Neutrophil (primary cell): Measurements from ENCODE around the gene TMED9.

Experiments
- H3K27ac ChIP-seq: fragments of 200-600 bp; sonication (generic); 2 replicates; pipeline ENCODE4 v1.5.1; 2016; ENCODE audit warnings: mild to moderate bottlenecking, moderate library complexity
- H3K27me3 ChIP-seq: fragments of 200-600 bp; sonication (generic); 2 replicates; pipeline ENCODE4 v1.6.0; 2016; ENCODE audit warnings: mild to moderate bottlenecking
- H3K36me3 ChIP-seq: fragments of 200-600 bp; sonication (generic); 2 replicates; pipeline ENCODE4 v1.5.1; 2017
- H3K4me1 ChIP-seq, 2 experiments: fragments of 200-600 bp in 1 of 2; sonication (generic) in 1 of 2; 1 replicate in 1 of 2; 2 replicates in 1 of 2; pipeline versions ENCODE4 v1.5.1 to v1.6.1; 2013 to 2016; ENCODE audit warnings: low read depth in 1 of 2, low read length in 1 of 2, mild to moderate bottlenecking in 1 of 2, moderate library complexity in 1 of 2; ENCODE audit not compliant: control insufficient read depth in 1 of 2, insufficient read depth in 1 of 2
- H3K4me3 ChIP-seq, 2 experiments: fragments of 200-600 bp in 1 of 2; sonication (generic) in 1 of 2; 1 replicate in 1 of 2; 2 replicates in 1 of 2; pipeline ENCODE4 v1.5.1; 2013 to 2016; ENCODE audit warnings: low read depth in 1 of 2, low read length in 1 of 2, mild to moderate bottlenecking in 1 of 2, moderate library complexity in 1 of 2
- H3K9me3 ChIP-seq: fragments of 200-600 bp; sonication (generic); 2 replicates; pipeline ENCODE4 v1.5.1; 2016
- CTCF ChIP-seq: fragments of 200-600 bp; sonication (generic); IDR thresholded peaks from 2 replicates; pipeline ENCODE4 v1.5.1; 2016; ENCODE audit warnings: antibody characterized with exemption

TMED9 gene

DNA sequence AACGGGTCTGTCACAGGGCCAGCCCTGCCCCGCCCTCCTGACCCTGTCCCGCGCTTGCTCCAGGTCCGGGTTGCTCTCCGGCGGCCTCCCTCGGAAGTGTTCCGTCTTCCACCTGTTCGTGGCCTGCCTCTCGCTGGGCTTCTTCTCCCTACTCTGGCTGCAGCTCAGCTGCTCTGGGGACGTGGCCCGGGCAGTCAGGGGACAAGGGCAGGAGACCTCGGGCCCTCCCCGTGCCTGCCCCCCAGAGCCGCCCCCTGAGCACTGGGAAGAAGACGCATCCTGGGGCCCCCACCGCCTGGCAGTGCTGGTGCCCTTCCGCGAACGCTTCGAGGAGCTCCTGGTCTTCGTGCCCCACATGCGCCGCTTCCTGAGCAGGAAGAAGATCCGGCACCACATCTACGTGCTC lies 12.1 kb downstream of the TMED9 start:
- Histone ChIP-seq H3K27me3 (no peaks in the 10 kb centered on the region), H3K27ac (no peak overlapping the region), H3K4me3 (no peak overlapping the region), H3K36me3 (peaks cover 3% of the 10 kb centered on the region), H3K4me1 (peaks cover 10 to 13% of the 10 kb centered on the region in 2 experiments), H3K9me3 (no peaks in the 10 kb centered on the region)
- TF ChIP-seq CTCF: no peak

- Histone ChIP-seq H3K4me1 (peaks cover 10 to 11% of the 10 kb centered on the region in 2 experiments), H3K36me3 (peaks cover 9% of the 10 kb centered on the region), H3K27ac (no peak overlapping the region), H3K27me3 (no peaks in the 10 kb centered on the region), H3K4me3 (no peak overlapping the region), H3K9me3 (no peaks in the 10 kb centered on the region)
- TF ChIP-seq CTCF: no peak
These were observed 12.7 kb downstream of the TMED9 start for GRCh38 chr5:177604656-177605055.

GRCh38 chr5:177605078-177605477 lies 13.1 kb downstream of the TMED9 start:
- Histone ChIP-seq H3K36me3 (peaks cover 13% of the 10 kb centered on the region), H3K4me3 (no peak overlapping the region), H3K4me1 (peaks cover 9 to 11% of the 10 kb centered on the region in 2 experiments), H3K9me3 (no peaks in the 10 kb centered on the region), H3K27me3 (no peaks in the 10 kb centered on the region), H3K27ac (no peak overlapping the region)
- TF ChIP-seq CTCF: no peak

- no peaks in the 10 kb centered on the region for H3K27me3 ChIP-seq
- no peak overlapping the region for H3K4me3 ChIP-seq
- peaks cover 18% of the 10 kb centered on the region for H3K36me3 ChIP-seq
- TF ChIP-seq CTCF: no peak
- no peak overlapping the region for H3K27ac ChIP-seq
- H3K9me3 ChIP-seq: no peaks in the 10 kb centered on the region
- H3K4me1 ChIP-seq: peaks cover 3 to 5% of the 10 kb centered on the region in 2 experiments
These were observed 13.7 kb downstream of the TMED9 start for GRCh38 chr5:177605667-177606066.

- no peaks in the 10 kb centered on the region for H3K27me3 ChIP-seq
- TF ChIP-seq CTCF: no peak
- H3K27ac ChIP-seq: no peak overlapping the region
- no peaks in the 10 kb centered on the region for H3K9me3 ChIP-seq
- H3K4me1 ChIP-seq: no peaks in the 10 kb centered on the region
- peaks cover 24% of the 10 kb centered on the region for H3K36me3 ChIP-seq
- H3K4me3 ChIP-seq: no peak overlapping the region
These were observed 14.4 kb downstream of the TMED9 start for GRCh38 chr5:177606071-177607051.
